GM23338 (cell line): ENCODE data around the gene PKD1. TPM values are rescaled to one million over a fixed set of nuclear protein-coding genes. Genes with fewer than 3 reads are reported as not detected.

Experiments
- ATAC-seq: fragments of 200-7000 bp; cut with Tn5 transposase; 3 replicates; pipeline ENCODE4 v1.9.1; 2020
- DNase-seq: peaks from one replicate; pipeline ENCODE4 v3.0.0-alpha.2; 2015; ENCODE audit warnings: low spot score
- H2AFZ ChIP-seq: fragments of 200-600 bp; sonication (generic); 2 replicates; pipeline ENCODE4 v1.8.0; 2016; ENCODE audit warnings: antibody characterized with exemption, mild to moderate bottlenecking, moderate library complexity
- H3F3A ChIP-seq: fragments of 200-600 bp; sonication (generic); replicated peaks from 2 replicates; pipeline ENCODE4 v1.8.0; 2017; ENCODE audit warnings: antibody characterized with exemption, mixed run types, low read depth
- H3K27ac ChIP-seq: fragments of 200-600 bp; sonication (generic); 2 replicates; pipeline ENCODE4 v1.6.1; 2016; ENCODE audit warnings: low read depth
- H3K27me3 ChIP-seq: fragments of 200-600 bp; sonication (generic); 2 replicates; pipeline ENCODE4 v1.8.0; 2016; ENCODE audit warnings: mild to moderate bottlenecking, mixed run types, moderate library complexity; ENCODE audit not compliant: insufficient read depth
- H3K36me3 ChIP-seq: fragments of 200-600 bp; sonication (generic); 2 replicates; pipeline ENCODE4 v1.8.0; 2016; ENCODE audit warnings: mild to moderate bottlenecking; ENCODE audit not compliant: insufficient read depth
- H3K4me1 ChIP-seq: fragments of 200-600 bp; sonication (generic); 2 replicates; pipeline ENCODE4 v1.8.0; 2016; ENCODE audit warnings: mild to moderate bottlenecking, moderate library complexity; ENCODE audit not compliant: insufficient read depth
- H3K4me2 ChIP-seq: fragments of 200-600 bp; sonication (generic); 2 replicates; pipeline ENCODE4 v1.7.1; 2017; ENCODE audit warnings: mixed run types
- H3K4me3 ChIP-seq: fragments of 200-600 bp; sonication (generic); 2 replicates; pipeline ENCODE4 v1.6.1; 2016; ENCODE audit warnings: mixed run types
- H3K79me2 ChIP-seq: fragments of 200-600 bp; sonication (generic); replicated peaks from 2 replicates; pipeline ENCODE4 v1.8.0; 2017; ENCODE audit warnings: mild to moderate bottlenecking; ENCODE audit not compliant: insufficient read depth
- H3K9me2 ChIP-seq: fragments of 200-600 bp; sonication (generic); 2 replicates; pipeline ENCODE4 v1.8.0; 2017; ENCODE audit not compliant: insufficient read depth
- H4K20me1 ChIP-seq: fragments of 200-600 bp; sonication (generic); replicated peaks from 2 replicates; pipeline ENCODE4 v1.8.0; 2017; ENCODE audit warnings: mild to moderate bottlenecking; ENCODE audit not compliant: insufficient read depth
- H3K27ac Mint-ChIP-seq: 2 replicates; pipeline ENCODE4 v1.8.0; 2020; ENCODE audit warnings: inconsistent platforms, mild to moderate bottlenecking, moderate library complexity, mixed read lengths
- H3K27me3 Mint-ChIP-seq: 3 replicates; pipeline ENCODE4 v1.8.0; 2022; ENCODE audit warnings: low read depth, mild to moderate bottlenecking, moderate library complexity, mixed read lengths, inconsistent platforms; ENCODE audit not compliant: insufficient read depth, poor library complexity
- H3K36me3 Mint-ChIP-seq: 3 replicates; pipeline ENCODE4 v1.8.0; 2021; ENCODE audit warnings: low read depth, mild to moderate bottlenecking, inconsistent platforms, moderate library complexity, mixed read lengths
- H3K4me1 Mint-ChIP-seq: 3 replicates; pipeline ENCODE4 v1.8.0; 2020; ENCODE audit warnings: mild to moderate bottlenecking, inconsistent platforms, mixed read lengths
- H3K4me3 Mint-ChIP-seq: 3 replicates; pipeline ENCODE4 v1.8.0; 2021; ENCODE audit warnings: moderate library complexity, mild to moderate bottlenecking, inconsistent platforms, mixed read lengths
- H3K9me3 Mint-ChIP-seq: 3 replicates; pipeline ENCODE4 v1.8.0; 2020; ENCODE audit warnings: moderate library complexity, mild to moderate bottlenecking, inconsistent platforms, mixed read lengths
- CREB1 ChIP-seq: fragments of 250-450 bp; sonication (Bioruptor Pico); IDR thresholded peaks from 2 replicates; pipeline ENCODE4 v1.5.0; 2020; ENCODE audit warnings: low read depth, mild to moderate bottlenecking, moderate library complexity
- CTCF ChIP-seq, 2 experiments: fragments of 200-600 bp in 1 of 2; sonication (generic) in 1 of 2; conservative IDR thresholded peaks; 2 replicates each; pipeline versions ENCODE4 v1.5.1 to v1.6.1; 2016 to 2017; ENCODE audit warnings: antibody characterized with exemption in 2 of 2, low read depth in 2 of 2, mild to moderate bottlenecking in 2 of 2, moderate library complexity in 1 of 2
- ETS1 ChIP-seq: IDR thresholded peaks from 2 replicates; pipeline ENCODE4 v1.6.1; 2016; ENCODE audit warnings: antibody characterized with exemption
- EZH2 ChIP-seq: fragments of 200-600 bp; sonication (generic); IDR thresholded peaks from one replicate; pipeline ENCODE4 v1.8.0; 2017; ENCODE audit warnings: antibody characterized with exemption, mild to moderate bottlenecking, low read depth; ENCODE audit not compliant: unreplicated experiment
- JUNB ChIP-seq: IDR thresholded peaks from one replicate; pipeline ENCODE4 v1.6.1; 2016; ENCODE audit warnings: antibody characterized with exemption; ENCODE audit not compliant: unreplicated experiment
- STAT1 ChIP-seq: IDR thresholded peaks from one replicate; pipeline ENCODE4 v1.6.1; 2016; ENCODE audit warnings: antibody characterized with exemption; ENCODE audit not compliant: unreplicated experiment
- ZNF331 ChIP-seq: fragments of 250-450 bp; sonication (Bioruptor Pico); IDR thresholded peaks from 2 replicates; pipeline ENCODE4 v1.5.0; 2020; ENCODE audit warnings: low read depth, mild to moderate bottlenecking, moderate library complexity
- ZNF462 ChIP-seq: fragments of 250-450 bp; sonication (Bioruptor Pico); IDR thresholded peaks from 2 replicates; pipeline ENCODE4 v1.5.0; 2020; ENCODE audit warnings: mild to moderate bottlenecking, moderate library complexity
- polyA plus RNA-seq: library from polyadenylated mRNA; unstranded; fragments of >200 nt; fragmentation: Nextera tagmentation; extraction: Ambion mirVana; gene quantifications from 2 replicates; pipeline ENCODE4 v1.2.1, GENCODE V29; 2016
- total RNA-seq: library from RNA; depleted of rRNA; stranded (reverse); fragments of >200 nt; shearing (Covaris generic); gene quantifications from 2 replicates; pipeline ENCODE4 v1.2.3, GENCODE V29; 2014

PKD1 gene
- total and polyA plus RNA-seq, 2 experiments from 2014 or later: 21.1 to 107 TPM

GRCh38 chr16:2075631-2076030, 60.1 kb downstream of the PKD1 start:
- Mint-ChIP-seq H3K4me3 (no peak overlapping the region), H3K27me3 (peaks cover 1% of the 10 kb centered on the region), H3K27ac (no peak overlapping the region), H3K36me3 (peaks cover 8% of the 10 kb centered on the region), H3K4me1 (no peaks in the 10 kb centered on the region), H3K9me3 (no peaks in the 10 kb centered on the region)
- TF ChIP-seq EZH2 (no peak), ZNF331 (CRISPR knock-in tag) (no peak), ZNF462 (CRISPR knock-in tag) (no peak), CREB1 (no peak), ETS1 (no peak), CTCF (conservative IDR thresholded peaks at IDR 0.05; ENCODE audit: low read depth in 2 of 2) (no peak), JUNB (no peak), STAT1 (no peak)
- no peaks in the 10 kb centered on the region for H3K4me1 ChIP-seq
- no peak overlapping the region for H3K4me3 ChIP-seq
- H3K4me2 ChIP-seq: no peak overlapping the region
- no peaks in the 10 kb centered on the region; the same call in 1 of the 2 replicates for H3K36me3 ChIP-seq
- no peaks in the 10 kb centered on the region for H3K79me2 ChIP-seq
- no peaks in the 10 kb centered on the region for H3K9me2 ChIP-seq
- ATAC-seq (no peak), DNase-seq (no peak)
- H3K27me3 ChIP-seq: no peaks in the 10 kb centered on the region
- H3K27ac ChIP-seq: no peak overlapping the region
- no peaks in the 10 kb centered on the region for H3F3A ChIP-seq
- H4K20me1 ChIP-seq: no peaks in the 10 kb centered on the region; the same call in 1 of the 2 replicates
- no peak overlapping the region for H2AFZ ChIP-seq
